GM12872 (cell line): ENCODE measurements around the gene HPCAL4.

Experiments used
- TF ChIP-seq, protein P1 (sequence below): IDR thresholded peaks from 3 replicates; pipeline ENCODE4 v1.5.1; 2011; ENCODE audit warnings: low read depth, mild to moderate bottlenecking, low read length, moderate library complexity; ENCODE audit not compliant: insufficient read depth

The HPCAL4 gene

DNA sequence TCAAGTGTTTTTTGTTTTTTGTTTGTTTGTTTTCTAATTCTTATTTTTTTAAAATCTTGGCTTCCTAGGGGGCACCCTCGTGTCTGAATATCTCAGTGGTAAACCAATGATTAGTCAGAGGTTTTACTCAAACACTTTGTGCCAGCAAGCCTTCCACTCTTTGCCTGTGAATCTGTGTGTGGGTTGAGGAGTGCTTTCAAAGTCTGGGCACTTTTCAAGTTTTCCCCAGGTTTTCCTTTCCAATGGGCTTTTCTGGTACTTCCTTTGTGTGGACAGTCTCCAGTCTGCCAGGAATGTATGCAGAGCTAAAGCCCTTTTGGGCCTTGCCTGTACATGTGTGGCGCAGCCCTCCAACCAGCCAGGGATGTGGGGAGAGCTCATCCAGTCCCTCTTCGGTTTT is 37.8 kb upstream of the HPCAL4 start:
- TF ChIP-seq, protein P1, sequence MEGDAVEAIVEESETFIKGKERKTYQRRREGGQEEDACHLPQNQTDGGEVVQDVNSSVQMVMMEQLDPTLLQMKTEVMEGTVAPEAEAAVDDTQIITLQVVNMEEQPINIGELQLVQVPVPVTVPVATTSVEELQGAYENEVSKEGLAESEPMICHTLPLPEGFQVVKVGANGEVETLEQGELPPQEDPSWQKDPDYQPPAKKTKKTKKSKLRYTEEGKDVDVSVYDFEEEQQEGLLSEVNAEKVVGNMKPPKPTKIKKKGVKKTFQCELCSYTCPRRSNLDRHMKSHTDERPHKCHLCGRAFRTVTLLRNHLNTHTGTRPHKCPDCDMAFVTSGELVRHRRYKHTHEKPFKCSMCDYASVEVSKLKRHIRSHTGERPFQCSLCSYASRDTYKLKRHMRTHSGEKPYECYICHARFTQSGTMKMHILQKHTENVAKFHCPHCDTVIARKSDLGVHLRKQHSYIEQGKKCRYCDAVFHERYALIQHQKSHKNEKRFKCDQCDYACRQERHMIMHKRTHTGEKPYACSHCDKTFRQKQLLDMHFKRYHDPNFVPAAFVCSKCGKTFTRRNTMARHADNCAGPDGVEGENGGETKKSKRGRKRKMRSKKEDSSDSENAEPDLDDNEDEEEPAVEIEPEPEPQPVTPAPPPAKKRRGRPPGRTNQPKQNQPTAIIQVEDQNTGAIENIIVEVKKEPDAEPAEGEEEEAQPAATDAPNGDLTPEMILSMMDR, result no peak

DNA sequence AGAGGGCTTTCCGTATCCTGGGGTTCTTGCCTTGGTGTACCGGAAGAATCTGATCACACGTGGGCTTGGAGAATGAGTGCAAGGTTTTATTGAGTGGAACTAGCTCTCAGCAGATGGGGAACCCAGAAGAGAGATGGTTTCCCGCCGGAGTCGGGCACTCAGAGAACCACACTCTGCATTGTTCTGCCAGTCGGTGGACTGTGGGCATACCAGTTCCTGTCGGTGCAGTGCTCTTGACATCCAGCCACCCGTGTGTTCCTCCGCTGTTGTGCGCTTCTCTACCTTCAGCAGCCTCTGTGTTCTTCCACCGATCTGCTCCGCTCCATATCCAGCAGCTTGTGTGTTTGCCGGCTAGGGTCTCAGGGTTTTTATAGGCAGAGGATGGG is 36.7 kb upstream of the HPCAL4 start:
- TF ChIP-seq, protein P1, result no peak

DNA sequence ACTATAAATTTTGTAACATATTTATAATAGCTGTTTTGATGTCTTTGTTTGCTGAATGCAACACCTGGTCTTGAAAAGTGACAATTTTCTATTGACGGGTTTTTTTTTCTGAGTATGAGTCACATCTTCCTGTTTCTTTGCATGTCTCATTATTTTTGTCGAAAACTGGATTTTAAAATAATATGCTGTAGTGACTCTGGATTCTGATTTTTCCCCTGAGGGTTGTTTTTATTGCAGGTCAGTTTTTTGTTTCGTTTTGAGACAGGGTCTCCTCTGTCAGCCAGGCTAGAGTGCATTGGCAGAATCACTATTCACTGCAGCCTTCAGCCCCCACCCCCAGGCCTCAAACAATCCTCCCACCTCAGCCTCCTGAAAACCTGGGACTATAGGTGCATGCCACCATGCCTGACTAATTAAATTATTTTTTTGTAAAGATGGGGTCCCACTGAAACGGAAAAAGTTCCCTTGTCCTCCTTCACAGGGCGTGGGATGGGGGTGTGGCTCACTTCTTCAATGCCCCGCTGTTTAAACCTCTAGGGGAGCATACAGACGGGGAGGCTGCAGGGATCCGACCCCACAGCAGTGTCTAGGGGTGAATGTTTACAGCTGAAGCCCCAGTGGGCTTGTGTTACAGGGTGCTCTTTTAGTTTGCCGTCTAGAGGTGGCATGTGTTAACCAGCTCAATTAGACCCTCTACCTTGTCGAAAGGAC is 36.1 kb upstream of the HPCAL4 start:
- TF ChIP-seq, protein P1, result no peak

DNA sequence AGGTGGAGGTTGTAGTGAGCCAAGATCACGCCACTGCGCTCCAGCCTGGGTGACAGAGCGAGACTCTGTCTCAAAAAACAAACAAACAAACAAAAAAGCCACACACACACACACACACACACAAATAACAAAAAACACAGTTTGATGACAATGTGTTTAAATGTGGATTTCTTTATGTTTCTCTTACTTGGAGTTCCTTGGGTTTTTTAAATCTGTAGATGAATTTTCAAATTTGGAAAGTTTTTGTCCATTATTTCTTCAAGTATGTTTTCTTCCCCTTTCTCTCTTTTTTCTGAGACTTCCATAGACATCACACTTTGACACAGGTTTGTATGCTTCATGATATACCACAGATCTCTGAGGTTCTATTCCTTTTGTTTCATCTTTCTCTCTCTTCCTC is 35.4 kb upstream of the HPCAL4 start:
- TF ChIP-seq, protein P1, result no peak

DNA sequence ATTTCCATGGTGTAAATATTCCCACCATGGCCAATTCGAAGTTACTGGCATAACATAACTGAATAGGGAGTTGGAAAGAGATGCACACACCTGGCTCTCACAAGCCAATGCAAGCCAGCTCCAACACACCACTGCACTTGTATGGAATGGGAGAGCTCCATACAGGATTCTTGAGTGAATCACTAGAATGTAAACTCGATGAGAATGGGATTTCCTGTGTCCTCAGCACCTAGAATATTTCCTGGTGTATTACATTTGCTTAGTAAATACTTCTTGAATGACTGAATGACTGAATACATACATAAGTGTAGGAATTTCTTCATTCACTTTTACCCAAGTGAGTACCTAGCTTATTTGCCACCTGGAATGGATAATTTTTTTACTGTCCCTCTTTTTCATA is 31.3 kb upstream of the HPCAL4 start:
- TF ChIP-seq, protein P1, result no peak

DNA sequence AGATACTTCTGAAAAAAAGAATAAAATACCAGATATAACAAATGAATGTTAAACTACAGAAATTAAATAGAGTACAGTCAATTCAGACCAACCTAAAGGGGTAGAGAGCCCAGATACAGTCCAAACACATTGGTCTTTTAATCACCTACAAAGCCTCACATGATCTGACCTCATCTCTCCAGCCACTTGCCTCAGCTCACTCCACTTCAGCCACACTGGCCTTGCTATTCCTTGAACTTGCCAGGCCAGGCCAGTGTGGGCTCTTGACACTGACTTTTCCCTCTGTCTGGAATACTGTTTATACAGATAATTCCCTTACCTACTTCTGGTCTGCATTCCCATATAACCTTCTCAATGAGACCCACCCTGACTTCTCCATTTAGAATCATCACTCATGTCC is 30.4 kb upstream of the HPCAL4 start:
- TF ChIP-seq, protein P1, result no peak

DNA sequence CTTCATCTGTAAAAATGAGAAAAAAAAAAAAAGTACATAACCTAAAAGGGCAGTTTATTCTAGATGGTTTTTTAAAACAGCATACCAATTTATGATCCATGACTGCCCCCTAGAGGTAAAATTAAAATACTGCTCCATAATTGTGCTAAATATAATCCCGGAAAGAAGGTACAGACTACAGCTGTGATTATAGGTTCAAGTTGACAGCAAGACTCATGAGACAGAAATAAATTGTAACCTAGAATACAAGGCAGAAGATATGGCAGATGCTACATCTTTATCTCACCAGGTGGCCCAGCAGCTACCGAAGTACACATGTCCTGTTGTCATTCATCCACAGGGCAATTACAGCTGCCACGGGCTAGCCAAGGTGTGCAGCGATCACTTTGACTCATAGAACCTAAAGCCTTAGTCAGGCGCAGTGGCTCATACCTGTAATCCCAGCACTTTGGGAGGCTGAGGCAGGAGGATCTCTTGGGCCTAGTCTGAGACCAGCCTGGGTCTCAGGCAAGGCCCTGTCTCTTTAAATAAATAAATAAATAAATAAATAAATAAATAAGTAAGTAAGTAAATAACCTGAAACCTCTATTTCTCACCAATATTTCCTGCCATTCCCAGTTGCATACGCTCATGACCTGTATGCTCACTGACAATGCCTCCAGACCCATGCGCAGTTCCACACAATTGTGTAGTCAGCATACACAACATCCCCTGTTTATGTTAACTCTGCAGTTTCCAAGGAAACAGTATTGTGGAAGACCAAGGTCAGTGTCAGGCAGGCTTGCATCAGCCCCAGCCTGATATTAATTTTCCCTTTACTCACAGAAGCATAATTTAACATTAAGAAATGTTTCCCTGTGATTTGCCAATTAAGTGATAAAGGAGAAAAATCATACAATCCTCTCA is 29.1 kb upstream of the HPCAL4 start:
- TF ChIP-seq, protein P1, result peak; percentile 44; the same call in 1 of the 3 replicates
